PC-9 (cell line): ENCODE data around the gene CSF1. TPM values are rescaled to one million over a fixed set of nuclear protein-coding genes. Genes with fewer than 3 reads are reported as not detected.

Source experiments
- BruUV-seq: library from RNA; stranded (reverse); fragments of 400-500 nt; replicated peaks from 2 replicates; lab custom pipeline; 2021; lab: Mats Ljungman, UMichigan
- CTCF ChIA-PET: fragments of 300-600 bp; sonication (Branson Sonifier 250); formaldehyde crosslinking; loops from one replicate; lab custom pipeline; 2022; ENCODE audit warnings: antibody characterized with exemption; lab: Charles Lee
- POLR2A ChIA-PET: fragments of 300-600 bp; sonication (Branson Sonifier 250); formaldehyde crosslinking; loops from one replicate; lab custom pipeline; 2022; ENCODE audit warnings: antibody characterized with exemption; ENCODE audit not compliant: unreplicated experiment; lab: Charles Lee
- DNase-seq, 2 experiments: peaks; one replicate each; pipeline versions ENCODE4 v3.0.0 to v3.0.0-alpha.2; 2015 to 2022; ENCODE audit warnings: mixed read lengths in 1 of 2
- H2AFZ ChIP-seq: fragments of 200-600 bp; sonication (generic); 2 replicates; pipeline ENCODE4 v1.8.1; 2017; ENCODE audit warnings: antibody characterized with exemption
- H3F3A ChIP-seq: fragments of 200-600 bp; sonication (generic); 2 replicates; pipeline ENCODE4 v1.8.1; 2017; ENCODE audit warnings: antibody characterized with exemption, mild to moderate bottlenecking, low read depth; ENCODE audit not compliant: insufficient read depth
- H3K27ac ChIP-seq: fragments of 200-600 bp; sonication (generic); 2 replicates; pipeline ENCODE4 v1.6.1; 2016; ENCODE audit warnings: mixed run types
- H3K27me3 ChIP-seq: fragments of 200-600 bp; sonication (generic); 2 replicates; pipeline ENCODE4 v1.6.1; 2016; ENCODE audit warnings: low read depth, mixed run types; ENCODE audit not compliant: insufficient read depth
- H3K36me3 ChIP-seq: fragments of 200-600 bp; sonication (generic); 2 replicates; pipeline ENCODE4 v1.6.1; 2016; ENCODE audit warnings: low read depth, mixed run types
- H3K4me1 ChIP-seq: fragments of 200-600 bp; sonication (generic); replicated peaks from 2 replicates; pipeline ENCODE4 v1.6.1; 2016; ENCODE audit warnings: mixed run types; ENCODE audit not compliant: insufficient read depth
- H3K4me2 ChIP-seq: fragments of 200-600 bp; sonication (generic); 2 replicates; pipeline ENCODE4 v1.6.1; 2017; ENCODE audit warnings: mixed run types
- H3K4me3 ChIP-seq: fragments of 200-600 bp; sonication (generic); 2 replicates; pipeline ENCODE4 v1.6.1; 2016; ENCODE audit warnings: mixed run types
- H3K79me2 ChIP-seq: fragments of 200-600 bp; sonication (generic); 2 replicates; pipeline ENCODE4 v1.6.1; 2017; ENCODE audit warnings: low read depth, mixed run types
- H3K9me2 ChIP-seq: fragments of 200-600 bp; sonication (generic); 2 replicates; pipeline ENCODE4 v1.8.1; 2017; ENCODE audit warnings: mild to moderate bottlenecking; ENCODE audit not compliant: insufficient read depth
- H3K9me3 ChIP-seq: fragments of 200-600 bp; sonication (generic); 2 replicates; pipeline ENCODE4 v1.8.1; 2016; ENCODE audit warnings: low read depth; ENCODE audit not compliant: insufficient read depth
- H4K20me1 ChIP-seq: fragments of 200-600 bp; sonication (generic); 2 replicates; pipeline ENCODE4 v1.8.1; 2017; ENCODE audit not compliant: insufficient read depth
- EZH2 ChIP-seq: fragments of 200-600 bp; sonication (generic); IDR thresholded peaks from 2 replicates; pipeline ENCODE4 v1.8.0; 2017; ENCODE audit warnings: antibody characterized with exemption, low read depth
- intact Hi-C: fragments of 100-400 bp; cut with micrococcal nuclease; formaldehyde crosslinking; loops from one replicate; pipeline ENCODE4 v1.10.0; 2022; ENCODE audit not compliant: unreplicated experiment
- total RNA-seq: library from RNA; stranded (reverse); gene quantifications from 2 replicates; pipeline ENCODE4 v1.2.3, GENCODE V29; 2021
- TF ChIP-seq, protein P1 (sequence below): fragments of 200-600 bp; sonication (generic); conservative IDR thresholded peaks from 2 replicates; pipeline ENCODE4 v1.6.1; 2017; ENCODE audit warnings: mixed run types, antibody characterized with exemption, mild to moderate bottlenecking, moderate library complexity

CSF1 gene
- total RNA-seq, 1 experiment from 2014 or later: 29.8 TPM

DNA sequence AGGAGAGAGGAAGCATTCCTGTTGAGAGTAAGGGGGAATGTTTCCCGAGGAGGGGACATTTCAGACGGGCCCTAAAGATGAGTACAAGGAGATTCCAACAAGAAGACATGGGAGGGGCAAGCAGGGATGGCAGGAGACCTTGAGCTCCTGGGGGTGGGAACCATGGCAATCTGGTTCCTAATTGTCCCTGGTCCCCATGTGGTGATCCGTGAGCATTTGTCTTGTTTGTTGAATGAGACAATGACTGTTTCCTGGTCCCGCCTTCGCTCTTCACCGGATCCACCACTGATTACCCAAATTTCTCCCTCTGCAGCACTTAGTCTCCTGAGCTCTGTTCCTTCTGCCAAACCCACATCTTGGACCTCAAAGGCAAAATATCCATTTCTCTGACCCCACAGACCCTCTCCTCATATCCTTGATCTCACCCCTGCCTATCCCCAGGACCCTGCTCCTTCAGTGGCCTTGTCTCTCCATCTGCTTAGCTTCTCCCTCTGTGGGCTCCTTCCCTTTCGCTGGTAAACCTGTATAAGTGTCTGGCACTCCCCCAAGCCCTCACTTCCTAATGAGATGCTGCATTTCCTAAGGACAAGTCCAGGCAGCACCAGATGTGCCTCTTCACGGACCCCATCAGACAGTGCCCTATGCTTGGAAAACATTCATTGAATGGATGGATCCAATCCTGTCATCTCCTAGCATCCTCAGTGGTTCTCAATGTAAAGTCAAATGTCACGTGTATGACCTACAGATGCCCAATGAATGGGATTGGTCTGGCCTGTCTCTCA lies 8.3 kb upstream of the CSF1 start:
- no peaks in the 10 kb centered on the region for H3K79me2 ChIP-seq
- 0 out of 2 replicates have a peak overlapping the region, but pooled peaks have one; percentile 4 for H3K4me2 ChIP-seq
- no peaks in the 10 kb centered on the region for H3K9me3 ChIP-seq
- no peaks in the 10 kb centered on the region for H4K20me1 ChIP-seq
- H3K4me3 ChIP-seq: no peak overlapping the region
- no TSS peak for BruUV-seq
- DNase-seq: no peak
- no peak overlapping the region for H2AFZ ChIP-seq
- no peak for TF ChIP-seq EZH2
- TF ChIP-seq, protein P1, sequence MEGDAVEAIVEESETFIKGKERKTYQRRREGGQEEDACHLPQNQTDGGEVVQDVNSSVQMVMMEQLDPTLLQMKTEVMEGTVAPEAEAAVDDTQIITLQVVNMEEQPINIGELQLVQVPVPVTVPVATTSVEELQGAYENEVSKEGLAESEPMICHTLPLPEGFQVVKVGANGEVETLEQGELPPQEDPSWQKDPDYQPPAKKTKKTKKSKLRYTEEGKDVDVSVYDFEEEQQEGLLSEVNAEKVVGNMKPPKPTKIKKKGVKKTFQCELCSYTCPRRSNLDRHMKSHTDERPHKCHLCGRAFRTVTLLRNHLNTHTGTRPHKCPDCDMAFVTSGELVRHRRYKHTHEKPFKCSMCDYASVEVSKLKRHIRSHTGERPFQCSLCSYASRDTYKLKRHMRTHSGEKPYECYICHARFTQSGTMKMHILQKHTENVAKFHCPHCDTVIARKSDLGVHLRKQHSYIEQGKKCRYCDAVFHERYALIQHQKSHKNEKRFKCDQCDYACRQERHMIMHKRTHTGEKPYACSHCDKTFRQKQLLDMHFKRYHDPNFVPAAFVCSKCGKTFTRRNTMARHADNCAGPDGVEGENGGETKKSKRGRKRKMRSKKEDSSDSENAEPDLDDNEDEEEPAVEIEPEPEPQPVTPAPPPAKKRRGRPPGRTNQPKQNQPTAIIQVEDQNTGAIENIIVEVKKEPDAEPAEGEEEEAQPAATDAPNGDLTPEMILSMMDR: no peak
- H3K27ac ChIP-seq: no peak overlapping the region
- no peaks in the 10 kb centered on the region for H3K9me2 ChIP-seq
- intact Hi-C loops: no loop called here
- CTCF ChIA-PET: interaction anchor here (1.8 kb wide), 1 partner anchor 18 kb away, joined by 5 read pairs; no protein-coding TSS in a partner anchor
- H3F3A ChIP-seq: peaks cover 3% of the 10 kb centered on the region; the same call in 1 of the 2 replicates
- no peaks in the 10 kb centered on the region for H3K36me3 ChIP-seq
- no peaks in the 10 kb centered on the region for H3K27me3 ChIP-seq
- POLR2A ChIA-PET: interaction anchor here (0.6 kb wide), 1 partner anchor 338 kb away, joined by 4 read pairs; no protein-coding TSS in a partner anchor
- H3K4me1 ChIP-seq: peaks cover 38% of the 10 kb centered on the region

DNA sequence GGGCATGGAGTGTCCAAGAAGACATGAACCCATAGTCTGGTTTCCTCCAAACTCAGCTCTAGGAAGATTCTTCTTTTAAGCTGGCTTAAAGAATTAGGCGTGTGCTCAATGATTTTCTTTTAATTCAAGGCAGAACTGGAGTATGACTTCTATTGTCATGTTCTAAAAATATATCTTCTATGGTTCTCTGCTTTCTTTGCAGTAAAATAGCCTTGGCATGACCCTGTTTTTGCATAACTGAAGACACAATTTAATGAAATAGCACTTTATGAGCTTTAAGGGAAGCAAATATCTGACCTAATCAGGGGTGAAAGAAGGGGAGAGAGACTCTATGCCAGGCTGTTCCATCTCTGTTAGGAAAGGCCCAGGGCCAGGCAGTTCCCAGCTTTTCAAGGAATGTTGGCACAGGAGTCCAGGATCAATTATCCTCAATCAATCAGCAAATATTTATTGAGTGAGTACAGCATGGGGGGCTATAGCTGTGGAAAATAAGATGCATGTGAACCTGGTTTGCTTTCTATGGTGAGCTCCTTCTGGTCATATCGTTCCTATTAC lies 7.2 kb upstream of the CSF1 start:
- intact Hi-C loops: no loop called here
- no peak overlapping the region for H3K4me2 ChIP-seq
- BruUV-seq: no TSS peak
- H3K9me3 ChIP-seq: no peaks in the 10 kb centered on the region
- no peaks in the 10 kb centered on the region for H3K79me2 ChIP-seq
- no peak overlapping the region for H3K27ac ChIP-seq
- no peak for DNase-seq
- H3K4me1 ChIP-seq: peaks cover 32% of the 10 kb centered on the region
- no peaks in the 10 kb centered on the region for H3K27me3 ChIP-seq
- H3K9me2 ChIP-seq: no peaks in the 10 kb centered on the region
- TF ChIP-seq, protein P1: no peak
- no peak for TF ChIP-seq EZH2
- no peaks in the 10 kb centered on the region for H3K36me3 ChIP-seq
- H3K4me3 ChIP-seq: no peak overlapping the region
- no peak overlapping the region for H2AFZ ChIP-seq
- ChIA-PET CTCF (interaction anchor here (1.8 kb wide), 1 partner anchor 17 kb away, joined by 5 read pairs; no protein-coding TSS in a partner anchor), POLR2A (interaction anchor here (0.6 kb wide), 3 partner anchors 114 to 339 kb away, joined by 3 to 13 read pairs (median 4); no protein-coding TSS in a partner anchor)
- no peaks in the 10 kb centered on the region for H4K20me1 ChIP-seq
- peaks cover 3% of the 10 kb centered on the region; the same call in 1 of the 2 replicates for H3F3A ChIP-seq

DNA sequence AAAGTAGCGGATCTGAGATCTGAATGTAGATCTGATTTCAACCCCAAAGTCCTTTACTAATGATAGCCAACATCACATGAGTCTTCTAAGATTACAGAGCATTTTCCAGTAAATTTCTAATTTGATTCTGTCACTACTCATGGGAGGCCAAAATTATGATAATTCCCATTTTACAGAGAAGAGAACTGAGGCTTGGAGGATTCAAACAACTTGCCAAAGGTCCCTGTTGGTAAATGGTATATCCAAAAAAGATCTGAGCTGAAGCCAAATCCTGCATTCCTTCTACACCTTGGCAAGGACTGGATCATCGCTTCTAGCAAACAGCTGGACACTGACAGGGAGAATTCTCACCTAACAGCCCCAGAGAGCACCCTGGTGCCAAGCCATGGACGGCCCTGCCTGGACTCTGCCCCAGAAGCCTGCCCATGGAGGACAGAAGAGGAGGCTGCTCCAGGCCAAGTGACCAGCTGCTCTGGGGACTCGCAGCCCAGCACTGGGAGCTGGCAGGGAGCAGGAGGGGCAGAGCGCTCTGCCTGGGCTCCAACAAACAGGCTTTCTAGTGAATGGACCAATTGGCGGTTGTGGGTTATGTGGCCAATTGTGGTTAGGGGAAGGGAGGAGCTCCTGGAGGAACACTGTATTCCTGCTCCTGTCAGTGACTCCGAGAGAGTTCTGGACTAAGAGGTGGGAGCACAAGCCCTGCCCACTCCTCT lies 6.4 kb upstream of the CSF1 start:
- peaks cover 33% of the 10 kb centered on the region for H3K4me1 ChIP-seq
- no peaks in the 10 kb centered on the region for H3K36me3 ChIP-seq
- no peaks in the 10 kb centered on the region for H3K9me3 ChIP-seq
- CTCF ChIA-PET: no interaction called here
- H4K20me1 ChIP-seq: no peaks in the 10 kb centered on the region
- no peaks in the 10 kb centered on the region for H3K27me3 ChIP-seq
- no peak overlapping the region for H3K27ac ChIP-seq
- no peak overlapping the region for H2AFZ ChIP-seq
- no peak overlapping the region for H3K4me2 ChIP-seq
- H3K79me2 ChIP-seq: no peaks in the 10 kb centered on the region
- intact Hi-C loops: no loop called here
- BruUV-seq: no TSS peak
- POLR2A ChIA-PET: interaction anchor here (0.6 kb wide), 1 partner anchor 115 kb away, joined by 13 read pairs; no protein-coding TSS in a partner anchor
- peaks cover 3% of the 10 kb centered on the region; the same call in 1 of the 2 replicates for H3F3A ChIP-seq
- TF ChIP-seq, protein P1: no peak
- TF ChIP-seq EZH2: no peak
- no peak overlapping the region for H3K4me3 ChIP-seq
- DNase-seq: no peak
- no peaks in the 10 kb centered on the region for H3K9me2 ChIP-seq
